CD4-positive, alpha-beta T cell treated with Interleukin-1 beta for 1 hour (primary cell): Measurements from ENCODE around the gene RIBC1.
"Not testable (repeated sequence)": the region's sequence is repeated elsewhere in the genome, so short reads cannot be mapped to it uniquely, and the experiment has no call there.

ENCODE experiments used
- DNase-seq, 2 donors: peaks; one replicate each; pipeline ENCODE4 v3.0.0-alpha.2; 2020 to 2022

RIBC1 gene

DNA sequence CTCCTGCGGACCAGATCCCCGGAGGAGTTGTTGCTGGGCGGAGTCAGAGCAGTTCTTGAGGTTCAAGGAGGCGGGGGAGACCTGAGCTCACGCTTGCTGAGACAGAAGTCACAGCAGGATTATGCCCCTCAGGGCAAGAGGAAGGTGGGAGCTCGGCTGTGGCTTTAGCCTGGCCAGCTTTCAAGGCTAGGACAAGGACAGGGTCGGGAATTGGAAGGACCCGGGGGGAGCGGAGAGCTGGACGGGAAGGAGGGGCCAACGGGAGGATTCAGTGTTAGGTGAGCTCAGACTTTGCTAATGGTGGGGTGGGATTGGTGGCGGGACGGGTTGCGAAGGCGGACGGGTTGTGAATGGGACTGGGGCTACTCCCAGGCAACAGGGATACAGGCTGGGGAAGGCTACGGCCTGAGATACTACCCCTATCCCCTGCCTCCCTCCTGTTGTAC, at the start of gene RIBC1:
TSS of gene RIBC1 (plus strand) at position 13 of the 446 bp plus-strand sequence. CDS start 3,404 bp downstream, outside the sequence.
- no peak for DNase-seq

GRCh38 chrX:53373307-53373706, 49.4 kb upstream of the RIBC1 start:
- DNase-seq, result no peak

GRCh38 chrX:53374222-53374820, 48.4 kb upstream of the RIBC1 start:
- peak in 1 of 2 donors; percentile 9 for DNase-seq

- no peak for DNase-seq
Observed at GRCh38 chrX:53374923-53375322, 47.8 kb upstream of the RIBC1 start.

GRCh38 chrX:53376888-53377287, 45.8 kb upstream of the RIBC1 start:
- no peak for DNase-seq

- no peak for DNase-seq
Observed at GRCh38 chrX:53377464-53377863, 45.2 kb upstream of the RIBC1 start.

GRCh38 chrX:53379008-53379710, 43.5 kb upstream of the RIBC1 start:
- DNase-seq, result no peak

GRCh38 chrX:53379747-53380146, 42.9 kb upstream of the RIBC1 start:
- DNase-seq, result no peak

DNA sequence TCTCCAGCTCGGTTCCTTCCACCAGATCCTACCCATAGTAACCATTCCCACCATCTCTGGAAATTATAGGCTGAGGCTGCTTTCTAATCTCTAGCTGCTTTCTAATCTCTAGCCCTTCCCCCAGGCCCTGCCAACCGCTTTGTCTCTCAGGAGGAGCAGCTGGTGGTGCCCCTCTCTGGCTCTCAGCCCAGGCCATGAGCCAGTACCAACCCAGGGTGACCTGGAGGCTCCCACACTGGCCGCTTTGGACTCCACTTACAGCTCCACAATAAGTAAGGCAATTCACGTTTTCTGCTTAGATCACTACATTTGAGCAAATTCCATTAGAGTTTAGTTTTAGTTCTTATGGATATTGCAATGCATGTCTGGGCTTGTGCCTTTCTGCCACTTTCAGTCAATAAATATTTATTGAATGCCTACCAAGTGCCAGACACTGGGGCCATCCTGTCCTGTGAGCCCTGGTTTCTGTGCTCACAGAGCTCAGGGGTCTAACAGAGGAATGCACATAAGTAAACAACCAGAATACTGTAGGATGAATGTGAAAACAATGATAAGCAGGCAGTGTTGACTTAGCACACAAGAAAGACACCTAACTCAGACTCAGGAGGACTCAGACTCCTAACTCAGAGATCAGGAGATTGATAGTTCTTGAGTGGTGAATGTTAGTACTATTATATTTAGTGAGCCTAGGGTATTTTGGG, 39.1 kb upstream of the RIBC1 start:
- DNase-seq, result no peak

GRCh38 chrX:53395605-53396298, 26.9 kb upstream of the RIBC1 start:
- DNase-seq, result no peak

- no peak for DNase-seq
Observed at GRCh38 chrX:53398216-53398615, 24.5 kb upstream of the RIBC1 start.

DNA sequence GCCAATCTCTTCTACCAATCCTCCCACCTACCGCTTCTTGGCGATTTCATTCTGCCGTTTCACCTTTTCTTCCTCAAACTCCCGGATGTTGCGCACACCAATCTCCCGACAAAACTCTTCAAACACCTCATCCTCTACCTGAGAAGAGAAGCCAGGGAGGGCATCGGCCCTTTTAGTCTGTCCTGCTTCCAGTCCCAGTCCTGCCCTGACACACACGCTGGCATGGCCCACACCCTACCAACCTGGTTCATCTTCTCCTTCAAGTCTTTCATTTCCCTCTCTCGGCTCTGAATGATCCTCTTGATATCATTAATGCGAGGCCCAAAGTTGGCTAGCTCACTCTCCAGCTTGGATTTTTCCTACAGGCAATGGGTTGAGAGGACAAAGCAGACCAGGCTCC, 19.1 kb upstream of the RIBC1 start:
- DNase-seq, result no peak

GRCh38 chrX:53412446-53412845, 10.2 kb upstream of the RIBC1 start:
- DNase-seq, result no peak

- DNase-seq, result not testable (repeated sequence)
Observed at GRCh38 chrX:53420351-53420750, 2.3 kb upstream of the RIBC1 start.

- no peak for DNase-seq
Observed at GRCh38 chrX:53421125-53421524, 1.5 kb upstream of the RIBC1 start.

DNA sequence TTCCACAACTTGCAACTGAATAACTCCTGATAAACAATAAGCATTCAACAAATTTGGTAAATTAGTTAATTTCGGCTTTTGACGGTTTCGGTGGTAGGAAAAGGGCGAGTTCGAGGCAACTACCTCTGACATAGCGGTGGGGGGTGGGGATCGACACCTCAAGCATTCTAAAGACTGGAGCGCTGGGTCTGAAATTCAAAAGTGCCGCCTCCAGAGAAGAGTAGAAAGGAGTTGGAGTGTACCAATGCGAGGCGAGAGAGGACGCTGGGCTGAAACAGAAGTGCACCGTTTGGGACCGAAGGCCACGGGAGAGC, 944 bp upstream of the RIBC1 start:
- DNase-seq, result no peak

DNA sequence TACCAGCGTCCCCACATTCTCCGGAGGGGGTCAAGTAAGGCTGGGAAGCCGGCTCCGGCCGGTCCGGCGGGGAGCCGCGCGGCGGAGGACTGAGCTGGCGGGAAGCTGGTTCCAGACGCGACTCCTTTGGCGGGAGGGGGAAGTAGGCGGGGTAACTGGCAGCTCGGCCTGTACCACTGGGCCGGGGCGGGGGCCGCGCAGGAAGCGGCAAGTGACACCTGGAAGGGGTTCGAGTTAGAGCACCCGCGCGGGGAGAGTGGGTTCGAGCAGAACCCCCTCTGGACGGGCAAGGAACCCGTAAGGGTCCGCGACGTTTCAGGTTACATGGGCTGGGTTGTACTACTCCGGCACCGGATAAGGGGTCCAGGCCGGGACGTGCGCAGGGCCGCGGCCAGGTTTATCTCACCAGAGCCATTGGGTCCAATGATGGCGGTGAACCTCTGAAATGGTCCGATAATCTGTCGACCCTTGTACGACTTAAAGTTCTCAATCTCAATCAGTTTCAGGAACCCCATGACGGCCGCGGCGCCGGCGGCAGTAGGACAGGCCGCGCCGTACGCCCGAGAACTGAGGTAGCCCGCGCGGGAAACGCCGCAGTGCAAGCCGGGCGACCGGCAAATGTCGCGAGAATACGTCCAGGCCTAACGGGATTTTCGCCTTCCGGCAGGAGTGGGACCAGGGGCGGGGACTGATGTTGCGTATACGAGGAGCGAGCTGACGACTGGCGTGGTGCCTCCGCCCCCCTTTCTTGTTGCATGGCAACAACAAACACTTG, 400 bp upstream of the RIBC1 start, which contains the start of gene SMC1A:
TSS of gene SMC1A (minus strand) at position 569 of the 775 bp plus-strand sequence. CDS start at position 515, 54 bp downstream.
- peak; percentile 96 to 100 for DNase-seq

DNA sequence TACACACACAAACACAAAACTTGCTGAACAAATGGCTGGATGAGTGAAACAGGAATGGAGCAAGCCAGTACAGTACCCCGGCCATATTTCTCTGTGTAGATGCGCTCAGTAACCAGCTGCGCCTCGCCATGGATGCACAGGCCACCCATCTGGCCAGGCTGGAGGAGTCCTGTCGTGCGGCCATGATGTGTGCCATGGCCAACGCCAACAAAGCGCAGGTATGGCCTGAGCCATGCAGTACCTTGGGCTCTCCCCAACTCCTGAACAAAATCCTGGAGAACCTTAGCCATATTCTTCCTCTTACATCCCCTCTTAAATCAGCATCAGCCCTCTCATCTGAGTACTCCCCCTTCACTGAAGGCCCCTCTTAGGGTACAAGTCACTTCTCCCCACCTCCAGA, 7.1 kb downstream of the RIBC1 start:
- no peak for DNase-seq

DNA sequence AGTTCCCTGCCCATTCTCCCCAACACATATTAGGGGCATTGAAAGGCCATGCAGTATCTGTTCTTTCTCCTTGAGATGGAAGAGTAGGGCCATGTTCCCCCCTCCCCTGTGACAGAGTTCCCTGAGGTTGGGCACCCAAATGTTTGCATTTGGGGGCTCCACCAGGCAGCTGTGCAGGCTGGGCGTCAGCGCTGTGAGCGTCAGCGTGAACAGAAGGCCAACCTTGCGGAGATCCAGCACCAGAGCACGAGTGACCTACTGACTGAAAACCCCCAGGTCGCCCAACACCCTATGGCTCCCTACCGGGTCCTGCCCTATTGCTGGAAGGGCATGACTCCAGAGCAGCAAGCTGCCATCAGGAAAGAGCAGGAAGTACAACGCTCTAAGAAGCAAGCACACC, 7.6 kb downstream of the RIBC1 start:
- no peak for DNase-seq

DNA sequence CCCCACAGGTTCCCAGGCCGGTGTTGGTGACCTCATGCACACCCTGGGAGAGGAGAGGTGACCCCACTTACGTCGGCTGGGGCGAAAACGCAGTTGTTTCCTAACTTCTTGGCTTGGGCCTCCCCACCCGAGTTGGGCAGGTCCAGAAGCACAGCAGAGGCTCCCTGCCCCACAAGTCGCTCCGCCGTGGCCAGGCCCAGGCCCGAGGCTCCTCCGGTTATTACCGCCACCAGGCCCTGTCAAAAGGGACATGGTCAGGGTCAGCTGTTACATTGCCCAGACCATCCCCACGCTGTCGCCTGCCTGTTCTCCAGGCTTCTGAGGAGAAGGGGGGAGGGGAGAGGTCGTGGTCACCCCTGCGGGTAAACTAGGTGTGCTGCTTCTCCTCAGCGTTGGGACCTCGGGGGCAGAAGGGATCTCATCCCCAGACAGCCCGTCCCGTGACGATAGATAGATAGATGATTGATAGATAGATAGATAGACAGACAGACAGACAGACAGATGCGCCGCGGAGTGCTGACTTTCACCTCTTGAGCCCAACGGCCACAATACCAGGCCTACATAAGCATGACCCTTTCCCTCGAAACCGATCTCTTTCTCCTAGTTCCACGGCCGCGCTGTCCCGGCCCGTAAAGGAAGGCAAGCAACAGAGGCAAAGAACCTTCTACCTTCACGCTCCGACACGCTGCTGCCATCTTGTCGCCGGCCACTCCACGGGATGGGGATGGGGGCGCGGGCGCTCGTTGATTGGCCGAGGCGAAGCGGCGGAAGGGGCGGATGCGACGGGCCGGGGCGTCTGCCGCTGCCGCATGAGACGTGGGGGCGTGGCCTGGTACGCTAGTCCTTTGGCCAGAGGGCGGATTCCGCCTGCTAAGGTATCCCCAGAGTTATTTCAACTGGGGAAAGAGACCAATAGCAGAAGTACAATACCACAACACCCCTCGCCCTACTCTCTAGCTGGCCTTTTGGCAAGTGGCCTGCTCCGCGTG, 11.3 kb downstream of the RIBC1 start, which contains the start of gene HSD17B10:
TSS of gene HSD17B10 (minus strand) at position 720 of the 989 bp plus-strand sequence. CDS start at position 695, 25 bp downstream.
- peak; percentile 87 to 89 for DNase-seq

GRCh38 chrX:53435997-53436396, 13.3 kb downstream of the RIBC1 start:
- peak; percentile 74 to 75 for DNase-seq
